ENCODE data around the gene DARS1.
"Not testable (repeated sequence)": the region's sequence is repeated elsewhere in the genome, so short reads cannot be mapped to it uniquely, and the experiment has no call there.

DARS1 gene

DNA sequence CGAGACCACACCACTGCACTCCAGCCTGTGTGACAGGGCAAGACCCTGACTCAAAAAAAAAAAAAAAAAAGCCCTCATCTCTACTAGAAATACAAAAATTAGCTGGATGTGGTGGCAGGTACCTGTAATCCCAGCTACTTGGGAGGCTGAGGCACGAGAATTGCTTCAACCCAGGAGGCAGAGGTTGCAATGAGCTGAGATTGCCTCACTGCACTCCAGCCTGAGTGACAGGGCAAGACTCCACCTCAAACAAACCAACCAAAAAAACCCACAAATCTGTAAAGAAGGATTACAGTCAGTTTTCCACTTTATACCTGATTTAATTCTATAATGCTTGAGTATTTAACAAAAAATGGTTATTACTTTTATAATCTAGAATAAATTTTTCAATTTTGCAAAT is 9.7 kb downstream of the DARS1 start:
- no peak for DNase-seq

DNA sequence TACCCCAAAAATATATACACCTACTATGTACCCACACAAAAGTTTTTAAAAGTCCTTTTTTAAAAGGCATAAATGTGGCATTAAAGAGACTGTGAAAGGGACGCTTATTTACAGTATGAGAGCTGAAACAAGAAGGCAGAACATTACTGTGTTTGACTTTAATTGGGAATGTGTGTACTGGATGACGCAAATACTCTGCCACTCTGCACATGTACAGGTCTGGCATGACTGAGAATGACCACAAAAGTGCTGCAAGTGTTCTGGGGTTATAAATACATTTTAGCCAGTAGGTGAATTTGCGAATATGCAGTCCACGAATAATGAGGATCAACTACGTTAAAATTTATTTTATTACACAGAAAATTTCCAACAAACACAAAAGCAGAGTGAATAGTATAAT is 11.4 kb downstream of the DARS1 start:
- DNase-seq: no peak

DNA sequence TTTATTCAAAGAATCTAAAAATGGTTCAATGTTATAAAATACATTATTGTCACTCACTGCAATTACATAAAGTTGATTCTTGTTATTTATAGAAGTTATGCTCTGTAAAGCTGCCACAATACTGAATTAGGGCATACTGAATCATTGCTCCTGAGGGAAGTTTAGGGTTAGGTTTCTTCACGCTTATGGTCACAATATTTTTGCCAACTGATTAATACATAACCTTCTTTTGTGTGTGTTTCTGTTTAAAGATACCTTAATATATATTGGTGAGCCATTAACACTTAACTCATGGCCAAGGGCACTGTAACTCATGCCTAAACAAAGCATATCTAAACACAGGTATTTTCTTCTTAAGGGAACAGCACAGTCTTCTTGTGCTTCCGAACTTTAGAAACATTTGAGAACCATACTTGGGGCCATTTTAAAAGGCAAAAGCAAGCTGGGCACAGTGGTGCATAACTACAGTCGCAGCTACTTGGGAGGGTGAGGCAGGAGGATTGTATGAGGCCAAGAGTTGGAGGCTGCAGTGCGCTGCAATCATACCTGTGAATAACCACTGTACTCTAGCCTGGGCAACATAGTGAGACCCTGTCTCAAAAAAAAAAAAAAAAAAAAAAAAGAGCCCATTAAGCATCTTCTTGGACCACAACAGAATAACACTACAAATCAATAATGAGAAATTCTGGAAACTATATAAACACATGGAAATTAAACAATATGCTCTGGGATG is 15.6 kb downstream of the DARS1 start:
- DNase-seq: no peak

DNA sequence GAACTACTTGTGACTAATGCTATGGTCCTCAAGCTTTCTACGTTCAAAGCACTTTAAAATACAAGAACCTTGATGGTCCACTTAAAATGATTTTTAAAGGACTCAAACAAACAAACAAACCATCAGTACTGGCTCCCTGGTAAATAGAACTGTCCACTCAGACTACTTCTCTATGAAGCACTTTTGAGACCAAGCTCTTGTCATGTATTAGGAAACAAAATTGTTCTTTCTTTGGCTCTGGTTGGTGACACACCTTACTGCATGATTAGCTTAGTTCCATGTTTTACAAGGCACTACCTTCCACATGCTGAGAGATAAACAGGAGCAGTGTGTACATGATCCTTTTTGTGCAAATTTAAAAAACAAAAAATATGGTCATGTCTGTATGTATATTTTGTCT is 19.7 kb downstream of the DARS1 start:
- no peak for DNase-seq

DNA sequence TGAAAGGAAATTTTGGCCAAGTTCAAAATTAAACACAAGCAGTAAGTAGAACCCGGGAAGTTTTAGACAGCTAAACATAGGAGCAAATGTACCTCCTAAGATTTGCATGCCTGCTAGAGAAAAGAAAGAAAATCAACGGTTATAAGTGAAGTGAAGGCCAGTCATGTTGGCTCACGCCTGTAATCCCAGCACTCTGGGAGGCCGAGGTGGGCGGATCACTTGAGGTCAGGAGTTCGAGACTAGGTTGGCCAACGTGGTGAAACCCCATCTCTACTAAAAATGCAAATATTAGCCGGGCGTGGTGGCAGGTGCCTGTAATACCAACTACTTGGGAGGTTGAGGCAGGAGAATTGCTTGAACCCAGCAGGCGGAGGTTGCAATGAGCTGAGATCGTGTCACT is 21.0 kb downstream of the DARS1 start:
- not testable (repeated sequence) for DNase-seq

DNA sequence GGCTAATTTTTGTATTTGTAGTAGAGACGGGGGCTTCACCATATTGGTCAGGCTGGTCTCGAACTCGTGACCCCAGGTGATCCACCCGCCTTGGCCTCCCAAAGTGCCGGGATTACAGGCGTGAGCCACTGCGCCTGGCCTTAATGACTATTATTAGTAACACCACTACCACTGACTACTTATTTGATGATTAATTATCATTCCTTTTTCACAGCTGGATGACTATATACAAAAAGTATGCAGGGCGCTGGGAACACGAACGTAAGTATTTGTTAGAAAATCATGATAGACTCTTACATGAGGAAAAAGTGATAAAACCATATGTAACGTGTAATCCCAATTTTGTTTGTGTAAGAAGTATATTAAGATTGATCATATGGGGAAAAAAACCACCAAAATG is 21.6 kb downstream of the DARS1 start:
- no peak for DNase-seq

DNA sequence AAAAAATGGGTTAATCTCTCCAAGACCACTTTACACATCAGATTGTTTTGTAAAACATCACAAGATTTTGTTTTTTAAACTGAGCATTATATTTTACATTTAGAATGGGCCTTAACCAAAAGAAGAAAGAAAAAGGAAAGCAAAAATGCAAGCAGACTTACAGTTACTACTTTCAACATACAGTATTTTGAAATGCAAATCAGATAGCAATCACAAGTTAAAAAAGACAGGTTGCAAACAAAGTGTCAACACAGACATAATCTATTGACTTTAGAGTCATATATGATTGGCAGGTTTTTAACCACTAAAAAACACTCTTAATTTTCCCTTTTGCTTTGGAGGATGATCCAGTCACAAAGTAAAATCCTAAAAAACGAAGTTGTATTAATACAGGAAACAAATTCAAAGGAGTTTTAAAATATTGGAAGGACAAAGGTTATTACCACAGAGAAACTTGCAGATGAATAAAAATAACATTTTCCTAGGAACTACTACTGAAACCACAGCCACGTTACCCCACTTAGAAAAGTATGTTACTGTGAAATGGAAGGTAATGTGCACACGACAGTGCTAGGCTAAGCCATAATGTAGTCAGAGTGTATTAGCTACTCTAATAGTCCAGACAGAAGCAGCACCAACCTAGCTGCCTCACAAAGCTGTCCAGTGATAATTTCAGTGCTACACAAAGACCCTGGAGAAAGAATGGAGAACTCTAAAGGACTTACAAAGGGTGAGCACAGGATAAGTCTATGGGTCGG is 22.9 kb downstream of the DARS1 start:
- DNase-seq: no peak

DNA sequence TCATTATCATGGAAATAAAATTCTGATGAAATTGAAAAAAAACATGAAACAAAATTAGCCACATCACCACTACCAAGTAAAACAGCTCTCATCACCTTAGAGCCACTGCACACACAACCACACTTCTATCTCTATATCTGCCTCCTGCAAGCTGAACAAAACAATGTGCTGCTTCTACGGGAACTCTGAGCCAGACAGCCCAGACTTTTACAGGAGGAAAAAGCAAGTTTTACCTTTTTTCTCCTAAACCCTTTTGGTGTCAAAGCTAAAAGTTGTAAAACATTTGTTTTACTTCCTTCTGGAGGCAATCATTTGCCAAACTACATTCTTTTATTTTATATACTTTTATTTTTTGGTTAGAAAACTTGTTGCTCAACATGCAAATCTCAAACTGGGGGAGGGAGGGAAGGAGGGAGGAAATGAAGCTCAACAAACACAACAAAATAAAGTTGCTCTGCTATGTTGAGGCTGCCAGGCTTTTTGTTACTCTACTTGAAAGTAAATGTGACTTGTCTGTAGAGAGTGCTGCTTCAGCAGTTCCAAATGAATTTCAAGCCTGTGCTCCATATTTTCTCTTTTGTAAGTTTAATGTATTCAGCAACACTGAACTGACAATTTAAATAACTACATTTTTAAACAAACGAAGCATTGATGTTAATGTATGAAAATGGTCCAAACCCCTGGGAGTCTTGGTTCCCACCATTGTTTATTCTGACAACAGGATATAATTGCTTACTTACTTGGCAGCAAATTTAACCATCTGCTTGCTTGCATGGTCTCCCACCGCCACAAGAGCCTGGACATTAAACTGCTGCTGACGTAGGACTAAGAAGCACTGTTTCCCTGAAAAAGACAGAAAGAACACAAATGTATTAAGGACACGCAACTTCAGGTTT is 24.5 kb downstream of the DARS1 start:
- DNase-seq: no peak

DNA sequence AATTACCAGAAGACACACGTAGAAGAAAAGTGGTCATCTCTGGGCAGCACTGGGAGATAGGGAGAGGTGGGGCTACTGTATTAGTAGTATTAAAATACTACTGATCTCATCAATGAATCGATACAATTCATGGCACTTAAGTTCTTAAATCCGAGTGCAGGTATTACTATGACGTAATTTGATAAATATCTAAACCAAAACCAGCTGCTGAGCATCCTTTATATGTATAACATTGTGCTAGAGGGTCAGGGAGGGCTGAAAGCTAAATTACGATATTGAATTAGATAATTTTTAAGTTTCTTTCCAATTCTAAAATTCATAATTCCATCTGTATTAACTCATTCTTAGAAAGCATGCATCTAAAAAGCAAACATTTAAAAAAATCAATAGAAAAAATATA is 25.3 kb downstream of the DARS1 start:
- DNase-seq: no peak

DNA sequence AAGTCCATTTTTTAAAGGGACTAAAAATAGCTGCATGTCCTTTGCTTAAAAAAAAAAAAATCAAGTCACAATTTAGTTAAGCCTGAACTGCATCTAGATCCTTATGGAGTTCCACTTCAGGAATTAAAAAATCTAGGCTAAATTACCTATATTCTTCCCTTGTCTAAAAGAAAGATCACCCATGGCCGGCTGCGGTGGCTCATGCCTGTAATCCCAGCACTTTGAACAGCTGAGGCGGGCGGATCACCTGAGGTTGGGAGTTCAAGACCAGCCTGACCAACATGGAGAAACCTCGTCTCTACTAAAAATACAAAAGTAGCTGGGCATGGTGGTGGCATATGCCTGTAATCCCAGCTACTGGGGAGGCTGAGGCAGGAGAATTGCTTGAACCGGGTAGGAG is 26.5 kb downstream of the DARS1 start:
- DNase-seq: not testable (repeated sequence)

DNA sequence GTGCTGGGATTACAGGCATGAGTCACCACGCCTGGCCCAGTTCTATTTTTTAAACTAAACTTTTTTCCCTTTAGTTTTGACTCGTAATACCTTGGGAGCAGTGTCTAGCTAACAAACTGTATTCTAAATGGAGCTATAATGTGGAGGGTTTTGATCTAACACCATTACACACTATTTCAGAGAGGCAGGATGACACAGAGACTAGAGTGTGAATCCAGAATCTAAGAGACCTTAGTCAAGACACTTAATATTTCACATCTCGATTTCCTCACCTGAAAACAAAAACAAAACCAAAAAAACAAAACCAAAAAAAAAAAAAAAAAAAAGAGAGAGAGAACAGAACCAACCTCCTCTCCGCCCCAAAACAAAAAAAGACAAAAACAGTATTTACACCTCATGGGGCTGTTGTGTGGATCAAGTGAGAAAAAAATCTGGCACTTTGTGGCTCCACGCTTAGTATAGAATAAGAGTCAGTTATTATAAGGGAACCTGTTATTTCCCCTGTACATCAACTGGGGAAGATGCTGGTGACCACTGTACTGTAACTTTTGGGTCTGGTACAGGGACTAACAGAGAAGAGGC is 31.3 kb downstream of the DARS1 start:
- DNase-seq: no peak

DNA sequence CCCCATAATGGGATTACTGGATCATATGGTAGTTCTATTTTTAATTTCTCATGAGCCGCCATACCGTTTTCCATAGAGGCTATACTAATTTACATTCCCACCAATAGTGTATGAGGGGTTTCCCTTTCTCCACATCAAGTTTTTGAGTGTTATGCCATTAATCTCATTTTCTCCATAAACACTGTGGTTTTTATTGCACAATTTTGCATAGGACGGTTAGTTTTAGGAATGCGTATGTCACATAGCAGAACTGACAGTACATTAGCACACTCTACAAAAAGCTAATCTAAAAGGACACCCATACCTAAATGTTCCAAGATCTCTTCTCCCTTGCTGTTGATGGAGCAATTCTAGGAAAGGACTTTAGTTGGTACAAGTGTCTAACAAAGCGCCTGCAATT is 32.5 kb downstream of the DARS1 start:
- DNase-seq: no peak

DNA sequence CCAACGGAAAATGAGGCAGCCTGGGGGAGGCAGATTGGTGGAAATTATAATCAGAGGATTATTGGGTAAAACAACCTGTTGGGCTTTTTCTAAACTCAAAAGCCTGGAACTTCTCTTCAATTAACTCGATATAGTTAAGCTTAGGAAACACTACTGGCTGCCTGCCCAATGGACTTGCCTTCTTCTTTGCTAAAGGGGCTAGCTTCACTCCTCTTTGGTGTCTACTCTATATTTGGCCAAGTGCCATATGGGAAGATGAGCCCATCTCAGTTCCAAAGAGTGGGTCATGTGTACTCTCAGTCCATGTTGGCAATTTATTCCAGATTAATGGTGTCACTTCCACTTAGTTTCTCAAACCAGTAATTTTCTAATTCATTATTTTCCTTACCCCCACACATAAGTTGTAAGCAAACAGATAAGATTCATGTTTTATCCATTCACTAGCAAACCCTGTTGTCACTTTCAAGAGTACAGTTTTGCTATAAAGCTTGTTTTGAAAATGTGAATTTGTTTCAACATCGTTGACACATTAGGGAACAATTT is 34.3 kb downstream of the DARS1 start:
- DNase-seq: no peak

DNA sequence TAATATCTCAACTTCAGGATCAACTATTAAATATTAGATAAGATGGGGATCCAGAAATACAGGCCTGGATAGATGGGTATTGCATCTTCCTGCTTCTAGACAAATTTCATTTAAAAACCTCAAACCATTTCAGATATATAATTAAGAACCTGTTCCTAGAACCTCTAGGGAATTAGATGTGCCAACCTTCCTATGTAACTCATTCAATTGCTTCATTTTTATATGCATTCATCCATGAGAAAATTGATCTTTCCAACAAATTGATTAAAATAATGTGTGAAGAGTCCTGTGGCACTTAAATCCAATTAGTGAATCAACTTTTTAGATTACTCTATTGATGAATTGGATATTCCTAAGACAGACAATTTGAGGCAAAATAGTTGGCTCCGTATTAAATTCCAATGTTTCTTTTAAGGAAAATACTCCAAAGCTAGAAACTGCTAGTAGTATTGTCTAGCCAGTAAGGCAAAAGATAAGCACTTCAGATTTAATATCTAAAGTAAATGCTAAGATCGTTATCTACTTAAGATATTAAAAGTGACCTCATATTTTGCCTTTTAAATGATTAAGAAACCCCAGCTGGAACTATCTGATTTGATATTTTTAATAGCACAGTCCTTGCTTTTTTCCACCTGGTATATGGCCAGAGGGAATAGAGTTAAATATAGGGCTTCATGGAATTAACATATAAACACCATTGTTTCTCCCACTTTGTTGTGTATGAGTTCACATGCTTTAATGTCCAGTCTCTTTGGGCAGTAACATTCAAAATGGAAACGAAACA is 35.8 kb downstream of the DARS1 start:
- no peak for DNase-seq

DNA sequence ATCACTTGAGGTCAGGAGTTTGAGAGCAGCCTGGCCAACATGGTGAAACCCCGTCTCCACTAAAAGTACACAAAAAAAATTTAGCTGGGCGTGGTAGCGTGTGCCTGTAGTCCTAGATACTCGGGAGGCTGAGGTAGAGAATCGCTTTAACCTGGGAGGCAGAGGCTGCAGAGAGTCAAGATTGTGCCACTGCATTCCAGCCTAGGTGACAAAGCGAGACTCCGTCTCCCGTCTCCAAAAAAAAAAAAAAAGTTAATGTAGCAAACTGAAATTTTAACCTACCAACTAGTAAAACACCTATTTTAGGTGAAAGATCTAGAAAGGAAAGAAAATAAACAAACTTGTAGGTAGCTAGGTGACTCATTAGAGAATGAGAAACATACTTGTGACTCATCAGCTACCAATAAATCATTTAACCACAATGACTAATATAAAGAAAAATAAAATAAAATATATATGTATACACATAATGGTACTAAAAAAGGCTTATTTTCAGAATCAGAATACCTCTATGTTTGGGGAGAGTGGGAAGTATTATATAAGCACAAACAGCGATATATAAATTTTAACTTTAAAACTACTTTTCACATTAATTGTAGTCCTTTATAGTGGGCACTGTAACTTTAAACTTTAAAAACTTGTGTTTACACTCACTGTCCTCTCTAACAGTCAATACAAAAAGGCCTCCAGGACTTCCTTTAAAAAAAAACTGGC is 36.6 kb downstream of the DARS1 start:
- DNase-seq: no peak

DNA sequence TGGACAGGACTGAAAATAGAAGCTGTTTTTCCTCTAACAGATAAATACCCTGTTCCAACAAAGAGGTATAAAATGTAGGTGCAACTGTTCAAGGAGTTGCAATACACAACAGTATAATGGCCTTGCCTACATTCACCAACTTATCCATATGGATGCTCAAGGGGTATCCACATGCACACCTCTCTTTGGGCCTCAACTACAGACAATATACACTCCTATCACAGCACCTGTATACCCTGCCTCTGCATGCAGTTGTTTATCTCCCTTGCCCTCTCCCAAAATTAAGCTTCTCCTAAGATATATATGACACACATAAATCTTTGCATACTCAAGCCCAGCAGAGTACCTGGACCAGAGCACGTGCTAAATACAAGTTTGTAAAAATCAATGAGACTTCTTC is 37.3 kb downstream of the DARS1 start:
- no peak for DNase-seq

DNA sequence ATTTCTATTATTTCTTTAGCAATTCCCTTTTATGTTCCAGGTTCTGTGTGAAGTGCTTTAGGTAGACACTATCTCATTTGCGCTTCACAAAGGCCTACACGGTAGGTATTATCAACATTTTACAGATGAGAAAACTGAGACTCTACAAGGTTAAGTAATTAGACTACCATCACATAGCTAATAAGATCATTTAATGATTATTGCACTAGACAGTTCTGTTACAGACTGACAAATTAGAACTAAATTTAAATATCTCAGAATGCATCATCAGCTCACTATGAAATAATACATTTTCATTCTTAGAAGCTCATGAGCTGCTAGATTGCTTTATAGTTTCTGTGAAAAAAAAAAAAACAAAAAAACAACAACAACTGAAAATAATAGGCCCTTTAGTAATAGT is 37.9 kb downstream of the DARS1 start:
- DNase-seq: no peak

DNA sequence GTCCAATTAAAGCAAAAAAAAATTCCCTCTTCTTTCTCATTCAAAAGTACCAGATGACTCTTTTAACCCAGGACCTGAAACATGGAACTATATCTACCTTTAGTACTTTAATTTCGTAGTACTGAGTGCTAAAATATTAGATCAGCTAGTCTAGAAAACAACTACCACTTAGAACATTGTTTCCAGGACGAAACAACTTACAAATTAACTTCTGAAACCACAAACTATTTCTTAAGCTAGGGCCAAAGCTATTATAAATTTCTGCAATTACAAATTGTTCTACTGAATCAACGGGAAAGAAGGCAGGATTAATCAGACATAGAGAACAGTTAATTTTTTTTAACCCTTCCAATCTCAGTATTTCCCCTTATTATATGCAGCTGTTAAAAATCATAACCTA is 39.9 kb downstream of the DARS1 start:
- no peak for DNase-seq

DNA sequence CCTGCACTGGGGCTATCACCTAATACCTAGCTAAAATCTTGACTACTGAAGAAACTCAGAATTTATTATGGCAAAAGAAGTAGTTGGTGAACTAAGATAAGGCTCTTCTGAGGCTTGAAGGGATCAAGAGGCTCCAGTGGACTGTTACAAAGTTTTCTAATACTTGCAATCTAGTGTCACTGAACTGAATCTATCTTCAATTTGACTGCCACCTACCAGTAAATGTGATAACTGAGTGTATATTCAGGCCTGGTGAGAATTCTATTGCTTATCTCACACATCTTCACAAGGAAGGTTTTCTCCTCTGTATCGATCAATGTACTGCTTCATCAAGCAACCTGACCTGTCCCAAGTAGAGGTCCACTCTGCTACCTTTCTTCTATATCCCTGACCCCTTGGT is 40.8 kb downstream of the DARS1 start:
- DNase-seq: no peak

DNA sequence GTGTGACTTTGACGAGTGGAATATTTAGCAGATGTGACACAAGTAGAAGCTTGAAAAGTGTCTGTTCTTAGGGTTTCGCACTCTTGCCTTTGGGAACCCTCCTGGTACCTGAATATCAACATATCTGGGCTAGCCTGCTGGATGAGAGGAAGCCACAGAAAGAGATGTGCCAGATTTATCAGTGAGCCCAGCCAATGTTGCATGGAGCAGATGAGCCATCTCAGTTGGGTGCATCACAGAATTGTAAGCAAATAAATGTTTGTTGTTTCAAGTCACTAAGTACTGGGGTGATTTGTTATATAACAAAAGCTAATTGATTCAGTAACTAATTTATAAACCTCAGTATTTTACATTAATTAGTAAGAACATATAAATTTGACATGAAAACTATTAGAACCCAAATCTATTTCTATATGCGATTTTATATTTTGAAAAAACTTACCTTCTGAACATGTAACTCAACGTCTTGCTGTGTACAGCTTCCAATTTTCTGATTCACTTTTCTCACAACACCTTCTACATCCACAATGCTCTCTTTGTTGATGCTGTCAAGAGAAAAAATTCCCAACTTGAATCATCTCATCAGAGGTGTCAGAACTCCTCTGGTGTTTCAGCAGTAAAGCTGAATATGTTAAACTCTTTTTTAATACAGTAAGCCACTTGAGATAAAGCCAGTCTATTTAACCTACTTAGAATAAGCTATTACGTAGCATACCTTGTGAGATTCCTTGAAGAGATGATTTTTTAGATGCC is 42.3 kb downstream of the DARS1 start:
- DNase-seq: no peak

DNA sequence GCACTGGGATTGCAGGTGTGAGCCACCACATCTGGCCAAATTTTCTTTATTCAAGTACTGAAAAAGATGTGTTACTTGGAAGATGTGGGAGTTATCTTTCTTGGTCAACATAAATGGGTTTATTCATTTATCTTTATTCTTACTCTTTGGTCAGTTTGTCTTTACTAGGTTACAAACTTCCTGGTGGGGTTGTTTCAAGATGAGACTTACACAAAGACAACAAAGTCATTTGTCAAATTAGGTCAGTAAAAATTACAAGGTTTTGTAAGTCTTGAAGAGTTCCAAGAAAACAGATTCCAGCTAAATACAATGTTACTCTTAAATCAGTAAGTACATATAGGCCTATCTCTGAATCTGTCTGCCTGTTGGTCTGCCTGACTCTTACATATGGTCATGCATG is 48.9 kb downstream of the DARS1 start:
- no peak for DNase-seq
